Neuronal stem cell (in vitro differentiated cells): ENCODE measurements around the gene PRKN.

Experiments used
- DNase-seq: peaks from one replicate; pipeline ENCODE4 v3.0.0-alpha.2; 2013; ENCODE audit warnings: low spot score
- H2AFZ ChIP-seq: one replicate; pipeline ENCODE4 v1.6.1; 2013; ENCODE audit warnings: mild to moderate bottlenecking, low read length, inconsistent platforms
- H2AK5ac ChIP-seq: 2 replicates; pipeline ENCODE4 v1.6.1; 2013; ENCODE audit warnings: low read depth, mild to moderate bottlenecking, inconsistent platforms, low read length, moderate library complexity, mixed read lengths
- H2BK120ac ChIP-seq: 2 replicates; pipeline ENCODE4 v1.6.1; 2013; ENCODE audit warnings: low read depth, mild to moderate bottlenecking, inconsistent platforms, low read length, moderate library complexity, mixed read lengths
- H2BK12ac ChIP-seq: one replicate; pipeline ENCODE4 v1.6.1; 2013; ENCODE audit warnings: low read length, inconsistent platforms
- H2BK15ac ChIP-seq: 2 replicates; pipeline ENCODE4 v1.6.1; 2013; ENCODE audit warnings: mild to moderate bottlenecking, low read length, inconsistent platforms, mixed read lengths
- H2BK5ac ChIP-seq: one replicate; pipeline ENCODE4 v1.6.1; 2013; ENCODE audit warnings: inconsistent platforms, mild to moderate bottlenecking, low read length, moderate library complexity
- H3K14ac ChIP-seq: one replicate; pipeline ENCODE4 v1.6.1; 2013; ENCODE audit warnings: low read length, inconsistent platforms
- H3K18ac ChIP-seq: 2 replicates; pipeline ENCODE4 v1.6.1; 2013; ENCODE audit warnings: low read length, inconsistent platforms
- H3K23ac ChIP-seq: 2 replicates; pipeline ENCODE4 v1.6.1; 2013; ENCODE audit warnings: low read depth, mild to moderate bottlenecking, mixed read lengths, low read length, inconsistent platforms; ENCODE audit not compliant: poor library complexity
- H3K27ac ChIP-seq: replicated peaks from 3 replicates; pipeline ENCODE4 v1.5.1; 2013; ENCODE audit warnings: low read length, inconsistent platforms
- H3K27me3 ChIP-seq, 3 experiments: 2 replicates each; pipeline ENCODE4 v1.6.1; 2013; ENCODE audit warnings: low read length in 3 of 3, mild to moderate bottlenecking in 2 of 3, inconsistent platforms in 1 of 3, low read depth in 1 of 3, mixed read lengths in 1 of 3, moderate library complexity in 1 of 3; ENCODE audit not compliant: control insufficient read depth in 3 of 3, insufficient read depth in 3 of 3
- H3K36me3 ChIP-seq, 2 donors: replicated peaks in 1 of 2; 2 replicates each; pipeline ENCODE4 v1.6.1; 2013; ENCODE audit warnings: low read length in 2 of 2; ENCODE audit not compliant: control insufficient read depth in 2 of 2, insufficient read depth in 2 of 2
- H3K4ac ChIP-seq: 2 replicates; pipeline ENCODE4 v1.6.1; 2013; ENCODE audit warnings: inconsistent platforms, mild to moderate bottlenecking, low read length, moderate library complexity
- H3K4me1 ChIP-seq, 2 donors: 1 replicate in 1 of 2; 2 replicates in 1 of 2; pipeline ENCODE4 v1.6.1; 2013; ENCODE audit warnings: low read length in 2 of 2, low read depth in 1 of 2; ENCODE audit not compliant: control insufficient read depth in 2 of 2, insufficient read depth in 1 of 2
- H3K4me2 ChIP-seq: one replicate; pipeline ENCODE4 v1.6.1; 2013; ENCODE audit warnings: mild to moderate bottlenecking, low read length, inconsistent platforms; ENCODE audit not compliant: insufficient read depth, poor library complexity, severe bottlenecking
- H3K4me3 ChIP-seq, 2 donors: 2 replicates each; pipeline ENCODE4 v1.5.1; 2013; ENCODE audit warnings: low read length in 2 of 2, mild to moderate bottlenecking in 2 of 2, inconsistent platforms in 1 of 2, moderate library complexity in 1 of 2
- H3K79me1 ChIP-seq: one replicate; pipeline ENCODE4 v1.6.1; 2013; ENCODE audit warnings: low read depth, mild to moderate bottlenecking, inconsistent platforms, low read length, moderate library complexity
- H3K9ac ChIP-seq: one replicate; pipeline ENCODE4 v1.6.1; 2013; ENCODE audit warnings: mild to moderate bottlenecking, low read depth, low read length, inconsistent platforms; ENCODE audit not compliant: poor library complexity
- H3K9me3 ChIP-seq, 2 donors: replicated peaks in 1 of 2; 2 replicates each; pipeline versions ENCODE3 to v1.6.1; 2013; ENCODE audit warnings: low read length in 2 of 2, mild to moderate bottlenecking in 2 of 2, inconsistent platforms in 1 of 2, low read depth in 1 of 2, mixed read lengths in 1 of 2, moderate library complexity in 1 of 2; ENCODE audit not compliant: control insufficient read depth in 2 of 2, insufficient read depth in 1 of 2
- H4K8ac ChIP-seq: one replicate; pipeline ENCODE4 v1.6.1; 2013; ENCODE audit warnings: low read depth, mild to moderate bottlenecking, inconsistent platforms, low read length, moderate library complexity
- H4K91ac ChIP-seq: one replicate; pipeline ENCODE4 v1.6.1; 2013; ENCODE audit warnings: low read length, low read depth, mild to moderate bottlenecking, inconsistent platforms; ENCODE audit not compliant: poor library complexity
- WGBS, 2 donors: extraction: QIAGEN DNeasy Blood & Tissue Kit; methylation state at CpG; one replicate each; pipeline ENCODE4 v1.1.7; 2013; ENCODE audit warnings: missing lambda C conversion rate in 2 of 2, mixed read lengths in 1 of 2; ENCODE audit not compliant: insufficient read length in 2 of 2, insufficient replicate concordance in 1 of 2; ENCODE audit errors: extremely low coverage in 2 of 2; 5-methylcytosine and 5-hydroxymethylcytosine counted together

Gene PRKN

DNA sequence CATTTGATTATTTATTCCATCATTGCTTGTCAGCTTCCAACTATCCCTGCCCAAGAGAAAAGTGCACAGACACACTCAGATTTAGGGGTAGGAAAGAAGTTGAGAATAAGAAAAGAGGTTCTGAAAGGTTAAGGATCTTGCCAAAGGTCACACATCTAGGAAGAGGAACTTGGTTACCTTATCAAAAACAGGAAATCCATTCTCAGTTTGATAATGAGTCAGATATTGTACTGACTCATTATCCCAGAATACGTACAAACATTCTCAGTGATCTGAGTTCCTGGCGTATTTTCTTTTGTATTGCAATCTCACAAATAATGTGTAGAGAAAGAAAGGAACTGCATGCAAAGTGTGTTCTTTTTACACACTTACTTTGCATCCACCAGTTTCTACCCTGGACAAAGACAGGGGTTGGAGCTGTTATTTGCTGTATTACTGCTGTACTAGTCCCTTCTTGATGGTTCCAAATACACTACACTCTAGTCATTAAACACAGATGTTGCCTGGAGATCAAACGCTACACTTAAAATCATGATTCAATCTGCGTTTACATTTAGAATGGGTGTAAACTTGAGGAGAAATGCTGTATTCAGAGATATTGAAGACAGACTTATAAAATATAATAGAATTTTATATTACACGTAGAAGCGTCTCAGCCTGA lies 545.7 kb downstream of the PRKN start:
- Histone ChIP-seq H3K9me3 (peaks cover 0 to 8% of the 10 kb centered on the region in 2 donors), H3K4me3 (no peak overlapping the region), H3K36me3 (no peaks in the 10 kb centered on the region), H2AK5ac (no peak overlapping the region), H2AFZ (no peak overlapping the region), H3K9ac (no peak overlapping the region), H3K4me2 (no peak overlapping the region), H2BK120ac (no peak overlapping the region), H3K79me1 (no peaks in the 10 kb centered on the region), H2BK5ac (no peak overlapping the region), H3K4ac (no peak overlapping the region), H3K4me1 (peaks cover 0 to 9% of the 10 kb centered on the region in 2 donors), H4K8ac (no peak overlapping the region), H3K18ac (no peak overlapping the region), H3K27ac (no peak overlapping the region), H3K27me3 (no peaks in the 10 kb centered on the region), H4K91ac (no peak overlapping the region), H2BK15ac (no peak overlapping the region), H2BK12ac (no peak overlapping the region), H3K23ac (no peak overlapping the region), H3K14ac (no peak overlapping the region)
- WGBS, 2 donors, result no CpG with 5 or more reads among the region's 6 CpGs
- no peak for DNase-seq

- Histone ChIP-seq H3K18ac (no peak overlapping the region), H3K4me2 (no peak overlapping the region), H3K4me1 (peaks cover 0 to 9% of the 10 kb centered on the region in 2 donors), H2AK5ac (no peak overlapping the region), H3K79me1 (no peaks in the 10 kb centered on the region), H2AFZ (no peak overlapping the region), H2BK120ac (no peak overlapping the region), H3K4me3 (no peak overlapping the region), H2BK15ac (no peak overlapping the region), H3K23ac (no peak overlapping the region), H4K91ac (no peak overlapping the region), H2BK5ac (no peak overlapping the region), H2BK12ac (no peak overlapping the region), H3K9me3 (peaks cover 0 to 3% of the 10 kb centered on the region in 2 donors), H3K14ac (no peak overlapping the region), H3K27me3 (no peaks in the 10 kb centered on the region), H4K8ac (no peak overlapping the region), H3K27ac (no peak overlapping the region), H3K4ac (no peak overlapping the region), H3K9ac (no peak overlapping the region), H3K36me3 (no peaks in the 10 kb centered on the region)
- no peak for DNase-seq
- WGBS, 2 donors, result no CpG with 5 or more reads among the region's 5 CpGs
Observed at GRCh38 chr6:162181111-162181510, 546.5 kb downstream of the PRKN start.

GRCh38 chr6:162179196-162179951 lies 548.2 kb downstream of the PRKN start:
- H2BK120ac ChIP-seq, result no peak overlapping the region
- no peak overlapping the region for H3K23ac ChIP-seq
- H2AFZ ChIP-seq, result no peak overlapping the region
- H3K4me3 ChIP-seq, result no peak overlapping the region
- H3K4ac ChIP-seq, result no peak overlapping the region
- H4K8ac ChIP-seq, result no peak overlapping the region
- no peak overlapping the region for H2BK15ac ChIP-seq
- H3K9me3 ChIP-seq, result no peaks in the 10 kb centered on the region
- DNase-seq, result no peak
- no peak overlapping the region for H2BK12ac ChIP-seq
- no peaks in the 10 kb centered on the region for H3K36me3 ChIP-seq
- H2AK5ac ChIP-seq, result no peak overlapping the region
- WGBS, 2 donors, result no CpG with 5 or more reads among the region's 7 CpGs
- no peak overlapping the region for H3K4me2 ChIP-seq
- H3K18ac ChIP-seq, result no peak overlapping the region
- no peak overlapping the region for H3K27ac ChIP-seq
- no peaks in the 10 kb centered on the region for H3K79me1 ChIP-seq
- peaks cover 0 to 9% of the 10 kb centered on the region in 2 donors for H3K4me1 ChIP-seq
- H3K9ac ChIP-seq, result no peak overlapping the region
- H3K14ac ChIP-seq, result no peak overlapping the region
- no peak overlapping the region for H4K91ac ChIP-seq
- no peaks in the 10 kb centered on the region for H3K27me3 ChIP-seq
- no peak overlapping the region for H2BK5ac ChIP-seq

GRCh38 chr6:162178666-162179065 lies 548.9 kb downstream of the PRKN start:
- Histone ChIP-seq H3K4me3 (no peak overlapping the region), H3K18ac (no peak overlapping the region), H2BK12ac (no peak overlapping the region), H3K27me3 (no peaks in the 10 kb centered on the region), H2AK5ac (no peak overlapping the region), H2BK120ac (no peak overlapping the region), H2AFZ (no peak overlapping the region), H2BK5ac (no peak overlapping the region), H3K23ac (no peak overlapping the region), H3K9me3 (no peaks in the 10 kb centered on the region), H4K91ac (no peak overlapping the region), H3K14ac (no peak overlapping the region), H3K4ac (no peak overlapping the region), H4K8ac (no peak overlapping the region), H3K79me1 (no peaks in the 10 kb centered on the region), H3K27ac (no peak overlapping the region), H3K36me3 (no peaks in the 10 kb centered on the region), H3K4me1 (peaks cover 0 to 9% of the 10 kb centered on the region in 2 donors), H3K4me2 (no peak overlapping the region), H2BK15ac (no peak overlapping the region), H3K9ac (no peak overlapping the region)
- no peak for DNase-seq
- no CpG with 5 or more reads among the region's 8 CpGs for WGBS, 2 donors
